ENCODE measurements around the gene PLCD3. TPM values are rescaled to one million over a fixed set of nuclear protein-coding genes. Genes with fewer than 3 reads are reported as not detected.

Gene PLCD3
- total and polyA plus RNA-seq, 9 of the 15 experiments (the other 6 are each of a cell fraction or from before 2014, with no cell fraction given): 0.20 to 22.6 (median 7.5) TPM

GRCh38 chr17:45132572-45133463 is 503 bp upstream of the PLCD3 start (continued):
- TF ChIP-seq REST (IDR thresholded peaks at IDR 0.05; ENCODE audit: borderline replicate concordance): peak; percentile 43; the same call in 1 of the 2 replicates
- no peak for TF ChIP-seq REST (CRISPR knock-in tag; IDR thresholded peaks at IDR 0.05; ENCODE audit: low read depth)
- no peak for TF ChIP-seq IFI16 (CRISPR knock-in tag; IDR thresholded peaks at IDR 0.05)
- TF ChIP-seq ZBED1 (IDR thresholded peaks at IDR 0.05): no peak
- TF ChIP-seq HDAC1 (IDR thresholded peaks at IDR 0.05): peak in 1 of 2 experiments; percentile 57; a peak in 1 of 4 replicates
- TF ChIP-seq DPF2 (IDR thresholded peaks at IDR 0.05): peak; percentile 26; the same call in 1 of the 2 replicates
- no peak for TF ChIP-seq ZNF398 (CRISPR knock-in tag; IDR thresholded peaks at IDR 0.05)
- TF ChIP-seq ZC3H4 (CRISPR knock-in tag; IDR thresholded peaks at IDR 0.05; ENCODE audit: borderline replicate concordance): no peak; the same call in 1 of the 2 replicates
- no peak for TF ChIP-seq SREBF1 (IDR thresholded peaks at IDR 0.05; ENCODE audit: borderline replicate concordance, low read depth, low read length)
- peak; percentile 82 for TF ChIP-seq ZFP36 (IDR thresholded peaks at IDR 0.05; ENCODE audit: low read depth, low read length, partially characterized antibody)
- 0 out of 2 replicates have a peak, but pooled peaks have one; percentile 44 for TF ChIP-seq GABPB1 (CRISPR knock-in tag; IDR thresholded peaks at IDR 0.05)
- TF ChIP-seq SIX5 (IDR thresholded peaks at IDR 0.05; ENCODE audit: borderline replicate concordance in 1 of 2, insufficient read depth in 1 of 2, low read depth in 1 of 2, low read length in 2 of 2): no peak
- no peak for TF ChIP-seq STAT5B (CRISPR knock-in tag; IDR thresholded peaks at IDR 0.05)
- TF ChIP-seq SP2 (IDR thresholded peaks at IDR 0.05; ENCODE audit: extremely low read depth, low read depth, low read length, poor library complexity, severe bottlenecking): no peak
- TF ChIP-seq ZNF354B (CRISPR knock-in tag; IDR thresholded peaks at IDR 0.05): no peak
- TF ChIP-seq TBP (optimal IDR thresholded peaks at IDR 0.05; ENCODE audit: low read depth, low read length): peak; percentile 47

All from K562 (cell line).